NCI-H510A (cell line): Measurements from ENCODE around the gene REST.
"Not testable (repeated sequence)": the region's sequence is repeated elsewhere in the genome, so short reads cannot be mapped to it uniquely, and the experiment has no call there.

Experiments
- DNase-seq: peaks from one replicate; lab custom pipeline; 2025; lab: John Stamatoyannopoulos, UW

Gene REST

GRCh38 chr4:56908206-56909085 lies 746 bp downstream of the REST start:
- DNase-seq = no peak

- DNase-seq = no peak
These were observed 1.6 kb downstream of the REST start for GRCh38 chr4:56909086-56909894.

DNA sequence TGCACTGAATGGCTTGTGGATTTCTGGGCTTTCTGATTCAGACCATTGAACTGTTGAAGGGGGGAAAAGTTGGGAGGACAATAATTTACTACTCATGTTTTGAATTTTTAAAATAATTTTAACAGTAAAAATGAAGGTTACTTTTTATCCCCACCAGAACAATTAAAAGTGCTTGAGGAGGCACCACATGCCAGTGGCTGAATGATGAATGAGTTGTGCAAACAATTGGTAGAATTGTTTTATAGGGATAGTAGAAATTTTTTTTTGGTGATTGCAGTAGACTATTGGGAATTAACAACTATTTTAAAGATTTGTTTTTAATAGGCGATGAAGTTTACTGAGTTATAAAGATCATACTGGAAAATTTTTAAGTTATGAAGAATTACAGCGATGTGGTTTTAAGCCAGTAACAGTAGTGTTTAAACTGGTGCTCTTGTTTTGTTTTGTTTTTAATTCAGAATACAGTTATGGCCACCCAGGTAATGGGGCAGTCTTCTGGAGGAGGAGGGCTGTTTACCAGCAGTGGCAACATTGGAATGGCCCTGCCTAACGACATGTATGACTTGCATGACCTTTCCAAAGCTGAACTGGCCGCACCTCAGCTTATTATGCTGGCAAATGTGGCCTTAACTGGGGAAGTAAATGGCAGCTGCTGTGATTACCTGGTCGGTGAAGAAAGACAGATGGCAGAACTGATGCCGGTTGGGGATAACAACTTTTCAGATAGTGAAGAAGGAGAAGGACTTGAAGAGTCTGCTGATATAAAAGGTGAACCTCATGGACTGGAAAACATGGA lies 2.7 kb downstream of the REST start:
- no peak for DNase-seq

DNA sequence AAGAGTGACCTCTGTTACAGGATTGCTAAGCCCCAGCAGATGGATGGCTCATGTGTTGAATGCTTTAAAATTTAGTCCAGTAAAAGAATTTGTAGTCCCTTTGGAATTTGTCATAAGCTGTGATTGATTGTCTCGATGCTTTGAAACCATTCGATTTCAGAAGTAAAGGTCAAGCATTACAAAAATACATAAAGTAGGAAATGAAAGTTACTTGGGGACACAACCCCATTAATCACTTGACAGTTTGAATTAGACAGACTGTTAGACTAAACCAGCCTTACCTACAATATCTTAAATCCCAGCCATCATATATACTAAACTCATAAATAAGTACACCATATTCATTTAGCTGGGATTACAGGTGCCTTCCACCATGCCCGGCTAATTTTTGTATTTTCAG lies 6.6 kb downstream of the REST start:
- DNase-seq = no peak

- not testable (repeated sequence) for DNase-seq
These were observed 7.3 kb downstream of the REST start for GRCh38 chr4:56914977-56915376.

GRCh38 chr4:56927196-56927595 lies 19.5 kb downstream of the REST start:
- DNase-seq = no peak

DNA sequence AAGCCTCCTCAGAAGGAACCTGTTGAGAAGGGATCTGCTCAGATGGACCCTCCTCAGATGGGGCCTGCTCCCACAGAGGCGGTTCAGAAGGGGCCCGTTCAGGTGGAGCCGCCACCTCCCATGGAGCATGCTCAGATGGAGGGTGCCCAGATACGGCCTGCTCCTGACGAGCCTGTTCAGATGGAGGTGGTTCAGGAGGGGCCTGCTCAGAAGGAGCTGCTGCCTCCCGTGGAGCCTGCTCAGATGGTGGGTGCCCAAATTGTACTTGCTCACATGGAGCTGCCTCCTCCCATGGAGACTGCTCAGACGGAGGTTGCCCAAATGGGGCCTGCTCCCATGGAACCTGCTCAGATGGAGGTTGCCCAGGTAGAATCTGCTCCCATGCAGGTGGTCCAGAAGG lies 22.9 kb downstream of the REST start:
- DNase-seq = no peak

GRCh38 chr4:56931924-56932323 lies 24.2 kb downstream of the REST start:
- no peak for DNase-seq

GRCh38 chr4:56937262-56937661 lies 29.6 kb downstream of the REST start:
- DNase-seq = no peak

GRCh38 chr4:56939826-56940225 lies 32.1 kb downstream of the REST start:
- DNase-seq = not testable (repeated sequence)

GRCh38 chr4:56940403-56940802 lies 32.7 kb downstream of the REST start:
- DNase-seq = no peak

- no peak for DNase-seq
These were observed 33.3 kb downstream of the REST start for GRCh38 chr4:56940971-56941370.

DNA sequence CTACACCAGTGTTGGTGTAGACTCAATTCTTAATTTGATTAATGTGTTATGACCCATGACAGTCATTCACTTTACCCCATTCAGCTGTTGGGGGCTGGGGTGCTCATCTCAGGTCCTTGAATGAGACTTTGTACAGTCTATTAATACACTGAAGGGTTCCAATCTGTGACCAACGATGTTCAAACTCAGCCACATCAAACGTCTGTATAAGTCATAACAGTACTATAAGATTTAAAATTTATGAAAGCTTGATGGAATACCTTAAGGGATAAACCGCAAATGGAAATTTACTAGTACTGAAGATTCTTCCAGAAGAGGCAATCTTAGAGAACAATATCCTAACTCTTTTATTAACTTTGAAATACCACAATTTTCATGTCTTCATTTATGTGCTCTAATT lies 33.7 kb downstream of the REST start:
- no peak for DNase-seq

GRCh38 chr4:56953680-56954520 lies 46.2 kb downstream of the REST start:
- DNase-seq = no peak

GRCh38 chr4:56958111-56958517 lies 50.4 kb downstream of the REST start:
- DNase-seq = no peak

DNA sequence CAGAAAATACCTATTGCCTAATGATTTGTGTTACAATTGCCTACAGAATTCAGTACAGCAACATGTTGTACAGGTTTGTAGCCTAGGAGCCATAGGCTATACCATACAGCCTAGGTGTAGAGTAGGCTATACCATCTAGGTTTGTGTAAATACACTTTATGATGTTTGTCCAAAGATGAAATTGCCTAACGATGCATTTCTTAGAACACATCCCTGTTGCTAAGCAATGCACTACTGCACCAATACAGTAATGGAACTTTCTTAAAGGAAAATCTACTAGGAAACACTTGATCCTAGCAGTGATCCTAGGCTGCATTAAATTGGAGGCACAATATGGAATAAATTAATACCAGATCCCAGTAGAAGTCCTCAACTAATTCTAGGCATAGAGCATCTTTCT lies 51.4 kb downstream of the REST start:
- no peak for DNase-seq

DNA sequence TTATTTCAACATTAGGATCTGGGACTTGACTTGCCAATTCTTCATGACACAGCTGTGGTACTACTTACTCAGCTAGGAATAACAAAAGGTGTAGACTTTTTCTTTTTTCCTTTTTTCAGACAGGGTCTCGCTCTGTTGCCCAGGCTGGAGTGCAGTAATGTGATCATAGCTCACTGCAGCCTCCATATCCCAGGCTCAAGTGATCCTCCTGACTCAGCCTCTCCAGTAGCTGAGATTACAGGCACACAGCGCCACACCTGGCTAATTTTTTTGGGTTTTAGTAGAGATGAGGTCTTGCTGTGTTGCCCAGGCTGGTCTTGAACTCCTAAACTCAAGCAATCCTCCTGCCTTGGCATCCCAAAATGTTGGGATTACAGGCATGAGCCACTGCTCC lies 53.4 kb downstream of the REST start:
- DNase-seq = no peak

DNA sequence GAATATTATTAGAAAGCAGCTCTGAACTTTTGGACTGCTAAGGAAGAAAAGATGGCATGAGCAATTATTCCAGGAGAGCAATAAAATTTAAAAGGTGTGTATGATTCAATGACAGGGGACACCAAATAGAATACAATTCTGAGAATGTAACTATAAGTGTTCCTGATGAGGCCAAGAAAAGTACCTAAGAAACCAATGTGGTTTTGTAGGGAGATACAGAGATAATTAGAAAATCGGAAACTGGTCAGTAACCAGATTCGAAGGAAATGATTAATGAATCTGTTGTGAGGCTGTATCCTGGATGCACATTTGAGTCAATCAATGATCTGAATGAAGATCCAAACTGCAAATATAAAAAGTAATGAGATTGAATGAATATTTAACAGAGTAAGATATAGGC lies 63.7 kb downstream of the REST start:
- DNase-seq = no peak

- no peak for DNase-seq
These were observed 64.7 kb downstream of the REST start for GRCh38 chr4:56972389-56972788.

GRCh38 chr4:56972809-56973208 lies 65.1 kb downstream of the REST start:
- DNase-seq = no peak

DNA sequence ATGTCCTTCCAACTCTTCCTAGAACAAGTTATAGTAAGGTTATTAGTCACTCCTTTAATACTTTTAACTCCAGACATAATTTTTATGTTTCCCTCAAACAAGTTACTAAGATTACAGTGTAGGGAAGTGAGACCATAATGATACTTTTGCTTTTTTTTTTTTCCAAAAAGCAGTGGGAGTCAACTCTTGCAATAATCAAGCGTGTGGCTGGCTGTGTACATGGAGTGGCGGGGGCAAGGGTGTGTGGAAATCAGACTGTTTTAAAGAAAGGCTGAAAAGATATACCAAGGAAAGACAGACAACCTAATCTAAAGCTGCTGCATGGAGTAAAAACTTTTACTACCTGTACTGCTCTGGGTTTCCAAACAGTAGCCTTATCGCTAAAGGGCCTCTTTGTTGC lies 65.6 kb downstream of the REST start:
- no peak for DNase-seq
